Trophoblast cell (in vitro differentiated cells and primary cell): Measurements from ENCODE around the gene TCERG1L.

Experiments
- DNase-seq, 2 donors: peaks; one replicate each; pipeline ENCODE4 v3.0.0-alpha.2; 2016
- H2AFZ ChIP-seq: 2 replicates; pipeline ENCODE4 v1.6.1; 2013; ENCODE audit warnings: low read length, moderate library complexity, mild to moderate bottlenecking; ENCODE audit not compliant: insufficient read depth, poor library complexity
- H2AK5ac ChIP-seq: 2 replicates; pipeline ENCODE4 v1.6.1; 2013; ENCODE audit warnings: mild to moderate bottlenecking, low read length
- H2BK120ac ChIP-seq: 2 replicates; pipeline ENCODE4 v1.6.1; 2013; ENCODE audit warnings: low read length, mild to moderate bottlenecking, moderate library complexity; ENCODE audit not compliant: insufficient read depth, poor library complexity
- H2BK12ac ChIP-seq: 2 replicates; pipeline ENCODE4 v1.6.1; 2013; ENCODE audit warnings: mild to moderate bottlenecking, low read length, moderate library complexity
- H2BK5ac ChIP-seq: 2 replicates; pipeline ENCODE4 v1.6.1; 2013; ENCODE audit warnings: low read length, low read depth, moderate library complexity, mild to moderate bottlenecking; ENCODE audit not compliant: poor library complexity
- H3K14ac ChIP-seq: 2 replicates; pipeline ENCODE4 v1.6.1; 2013; ENCODE audit warnings: mild to moderate bottlenecking, low read length
- H3K18ac ChIP-seq: 2 replicates; pipeline ENCODE4 v1.6.1; 2013; ENCODE audit warnings: mild to moderate bottlenecking, low read length
- H3K23ac ChIP-seq: 2 replicates; pipeline ENCODE4 v1.6.1; 2013; ENCODE audit warnings: low read length
- H3K27ac ChIP-seq: 2 replicates; pipeline ENCODE4 v1.5.1; 2013; ENCODE audit warnings: low read depth, mild to moderate bottlenecking, inconsistent platforms, low read length, moderate library complexity
- H3K27me3 ChIP-seq: 2 replicates; pipeline ENCODE4 v1.6.1; 2013; ENCODE audit warnings: inconsistent platforms, mild to moderate bottlenecking, low read length, moderate library complexity; ENCODE audit not compliant: insufficient read depth
- H3K36me3 ChIP-seq, 2 experiments: 1 replicate in 1 of 2; 2 replicates in 1 of 2; pipeline ENCODE4 v1.6.1; 2013; ENCODE audit warnings: low read length in 2 of 2, mild to moderate bottlenecking in 2 of 2, moderate library complexity in 1 of 2; ENCODE audit not compliant: insufficient read depth in 2 of 2, control insufficient read depth in 1 of 2
- H3K4ac ChIP-seq: 2 replicates; pipeline ENCODE4 v1.6.1; 2013; ENCODE audit warnings: low read depth, mild to moderate bottlenecking, low read length, moderate library complexity
- H3K4me1 ChIP-seq, 2 experiments: 1 replicate in 1 of 2; 2 replicates in 1 of 2; pipeline ENCODE4 v1.6.1; 2013; ENCODE audit warnings: low read length in 2 of 2, mild to moderate bottlenecking in 2 of 2, moderate library complexity in 1 of 2; ENCODE audit not compliant: insufficient read depth in 2 of 2, control insufficient read depth in 1 of 2
- H3K4me2 ChIP-seq: 2 replicates; pipeline ENCODE4 v1.6.1; 2013; ENCODE audit warnings: inconsistent platforms, mild to moderate bottlenecking, low read length, moderate library complexity
- H3K4me3 ChIP-seq: 2 replicates; pipeline ENCODE4 v1.5.1; 2013; ENCODE audit warnings: mild to moderate bottlenecking, low read depth, low read length, inconsistent platforms
- H3K79me1 ChIP-seq: one replicate; pipeline ENCODE4 v1.6.1; 2013; ENCODE audit warnings: low read length
- H3K79me2 ChIP-seq: 2 replicates; pipeline ENCODE4 v1.6.1; 2013; ENCODE audit warnings: low read length, mild to moderate bottlenecking; ENCODE audit not compliant: control insufficient read depth, insufficient read depth, poor library complexity
- H3K9ac ChIP-seq: 2 replicates; pipeline ENCODE4 v1.6.1; 2013; ENCODE audit warnings: mild to moderate bottlenecking, low read length
- H3K9me3 ChIP-seq: 2 replicates; pipeline ENCODE4 v1.6.1; 2013; ENCODE audit warnings: low read depth, mild to moderate bottlenecking, control low read depth, inconsistent platforms, low read length; ENCODE audit not compliant: insufficient read depth
- H4K12ac ChIP-seq: 2 replicates; pipeline ENCODE4 v1.6.1; 2013; ENCODE audit warnings: low read depth, mild to moderate bottlenecking, low read length, moderate library complexity
- H4K8ac ChIP-seq: 2 replicates; pipeline ENCODE4 v1.6.1; 2013; ENCODE audit warnings: low read depth, mild to moderate bottlenecking, low read length, moderate library complexity
- H4K91ac ChIP-seq: one replicate; pipeline ENCODE4 v1.6.1; 2013; ENCODE audit warnings: low read depth, mild to moderate bottlenecking, low read length, moderate library complexity
- WGBS: extraction: QIAGEN DNeasy Blood & Tissue Kit; methylation state at CpG from one replicate; pipeline ENCODE4 v1.1.7; 2013; ENCODE audit warnings: missing lambda C conversion rate; ENCODE audit not compliant: insufficient read length, insufficient coverage; ENCODE audit errors: extremely low coverage; 5-methylcytosine and 5-hydroxymethylcytosine counted together

The TCERG1L gene

GRCh38 chr10:131219955-131220489, 91.5 kb downstream of the TCERG1L start:
- Histone ChIP-seq H3K4ac (no peak overlapping the region), H3K9me3 (no peaks in the 10 kb centered on the region), H3K23ac (no peak overlapping the region), H2BK120ac (no peak overlapping the region), H2BK12ac (no peak overlapping the region), H4K91ac (no peak overlapping the region), H3K79me2 (no peaks in the 10 kb centered on the region), H3K36me3 (no peaks in the 10 kb centered on the region), H3K27me3 (no peaks in the 10 kb centered on the region), H2AK5ac (no peak overlapping the region), H3K27ac (no peak overlapping the region), H4K8ac (no peak overlapping the region), H3K14ac (no peak overlapping the region), H2BK5ac (no peak overlapping the region), H3K4me1 (no peaks in the 10 kb centered on the region), H3K9ac (no peak overlapping the region), H4K12ac (no peak overlapping the region), H3K18ac (no peak overlapping the region), H3K79me1 (no peaks in the 10 kb centered on the region), H3K4me3 (no peak overlapping the region), H3K4me2 (no peak overlapping the region), H2AFZ (no peak overlapping the region)
- no peak for DNase-seq
- no CpG with 5 or more reads among the region's 15 CpGs for WGBS

DNA sequence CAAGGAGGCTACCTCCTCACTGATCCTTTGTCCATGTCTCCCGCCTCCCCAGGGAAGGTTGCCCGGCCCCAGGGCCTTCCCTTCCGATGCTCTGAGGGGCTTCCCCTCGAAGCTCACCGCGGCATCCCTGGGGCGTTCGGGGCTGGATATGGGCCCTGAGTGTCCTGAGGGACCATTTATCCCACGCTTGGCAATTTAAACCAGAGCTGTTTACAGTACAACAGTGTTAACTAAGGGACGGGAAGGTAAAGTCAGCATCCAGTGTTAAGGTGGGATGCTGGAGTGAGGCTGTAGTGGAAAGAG, 92.0 kb downstream of the TCERG1L start:
- Histone ChIP-seq H2AFZ (no peak overlapping the region), H4K12ac (no peak overlapping the region), H3K18ac (no peak overlapping the region), H3K23ac (no peak overlapping the region), H2BK120ac (no peak overlapping the region), H3K4me2 (no peak overlapping the region), H2BK12ac (no peak overlapping the region), H3K14ac (no peak overlapping the region), H3K4me3 (no peak overlapping the region), H3K79me2 (no peaks in the 10 kb centered on the region), H2AK5ac (no peak overlapping the region), H3K9me3 (no peaks in the 10 kb centered on the region), H3K79me1 (no peaks in the 10 kb centered on the region), H3K4ac (no peak overlapping the region), H3K27ac (no peak overlapping the region), H2BK5ac (no peak overlapping the region), H3K27me3 (no peaks in the 10 kb centered on the region), H4K91ac (no peak overlapping the region), H3K36me3 (no peaks in the 10 kb centered on the region), H4K8ac (no peak overlapping the region), H3K9ac (no peak overlapping the region), H3K4me1 (no peaks in the 10 kb centered on the region)
- no peak for DNase-seq
- no CpG with 5 or more reads among the region's 10 CpGs for WGBS

DNA sequence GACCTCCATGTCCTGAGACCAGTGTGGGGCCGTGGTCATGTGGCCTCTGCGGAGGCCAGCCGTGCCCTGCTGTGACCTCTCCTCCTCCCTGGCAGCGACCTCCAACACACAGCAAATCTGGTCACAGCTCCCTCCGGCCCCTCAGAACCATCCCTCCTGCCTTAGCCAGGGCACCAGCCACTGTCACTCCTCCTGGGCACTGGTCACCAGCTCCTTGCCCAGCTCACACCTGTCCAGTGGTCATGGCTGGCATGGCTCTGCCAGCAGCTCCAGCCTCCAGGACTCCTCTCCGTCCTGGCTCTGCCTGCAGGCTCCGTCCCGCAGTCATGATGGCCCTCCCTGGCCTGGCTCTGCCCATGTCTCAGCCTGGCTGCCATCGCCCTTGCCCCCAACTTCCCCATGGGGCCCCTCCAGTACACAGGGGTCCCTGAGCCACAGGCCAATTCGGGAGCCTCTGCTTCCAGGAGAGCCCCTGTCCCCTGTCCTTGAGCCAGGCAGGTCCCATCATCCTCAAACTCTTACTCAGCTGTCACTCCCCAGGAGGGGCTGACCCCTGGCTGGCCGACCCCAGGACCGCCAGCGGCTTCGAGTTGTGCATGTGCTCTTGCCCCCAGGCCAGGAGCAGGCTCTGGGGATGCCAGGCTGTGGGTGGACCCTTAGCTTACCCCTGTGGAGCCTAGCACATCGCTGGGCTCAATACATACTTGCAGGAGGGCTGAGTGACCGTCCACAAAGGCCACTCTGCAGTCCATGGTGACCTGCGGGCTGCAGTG, 92.5 kb downstream of the TCERG1L start:
- Histone ChIP-seq H3K27ac (no peak overlapping the region), H3K36me3 (no peaks in the 10 kb centered on the region), H2BK12ac (no peak overlapping the region), H3K4me1 (peaks cover 0 to 2% of the 10 kb centered on the region in 2 experiments), H2AFZ (no peak overlapping the region), H3K9me3 (no peaks in the 10 kb centered on the region), H3K79me1 (no peaks in the 10 kb centered on the region), H4K91ac (no peak overlapping the region), H2BK120ac (no peak overlapping the region), H3K27me3 (no peaks in the 10 kb centered on the region), H3K23ac (no peak overlapping the region), H2AK5ac (no peak overlapping the region), H4K8ac (no peak overlapping the region), H3K4me3 (no peak overlapping the region), H3K18ac (no peak overlapping the region), H3K14ac (no peak overlapping the region), H4K12ac (no peak overlapping the region), H3K4ac (no peak overlapping the region), H3K9ac (no peak overlapping the region), H2BK5ac (no peak overlapping the region), H3K4me2 (no peak overlapping the region), H3K79me2 (no peaks in the 10 kb centered on the region)
- WGBS = no CpG with 5 or more reads among the region's 17 CpGs
- no peak for DNase-seq

DNA sequence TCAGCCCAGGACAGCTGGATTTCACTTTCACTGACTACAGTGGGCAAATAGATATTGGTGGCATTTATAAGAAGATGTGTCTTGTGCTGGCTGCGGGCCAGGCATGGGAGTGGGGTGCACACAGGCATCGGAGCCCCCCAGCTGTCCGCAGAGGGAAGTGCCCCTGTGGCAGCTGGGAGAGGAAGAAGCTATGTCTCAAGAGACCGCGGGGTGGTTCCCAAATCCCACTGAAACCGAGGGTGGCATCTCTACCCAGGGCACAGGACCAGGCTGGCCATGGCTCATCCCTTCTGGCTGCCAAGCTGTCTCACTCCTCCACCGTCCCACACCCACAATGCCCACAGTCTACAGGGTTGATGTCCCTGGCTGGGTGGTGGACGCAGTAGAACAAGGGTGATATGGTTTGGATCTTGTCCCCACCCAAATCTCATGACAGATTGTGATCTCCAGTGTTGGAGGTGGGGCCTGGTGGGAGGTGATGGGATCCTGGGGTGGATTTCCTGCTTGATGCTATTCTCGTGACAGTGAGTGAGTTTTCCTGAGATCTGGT, 94.8 kb downstream of the TCERG1L start:
- DNase-seq = no peak
- Histone ChIP-seq H3K9ac (no peak overlapping the region), H3K27me3 (no peaks in the 10 kb centered on the region), H3K4me1 (peaks cover 0 to 2% of the 10 kb centered on the region in 2 experiments), H4K91ac (no peak overlapping the region), H3K4me2 (no peak overlapping the region), H3K18ac (no peak overlapping the region), H3K36me3 (no peaks in the 10 kb centered on the region), H4K8ac (no peak overlapping the region), H3K9me3 (no peaks in the 10 kb centered on the region), H2AFZ (no peak overlapping the region), H3K27ac (no peak overlapping the region), H2AK5ac (no peak overlapping the region), H3K4me3 (no peak overlapping the region), H4K12ac (no peak overlapping the region), H2BK5ac (no peak overlapping the region), H3K79me2 (no peaks in the 10 kb centered on the region), H2BK12ac (no peak overlapping the region), H3K79me1 (peaks cover 2% of the 10 kb centered on the region), H2BK120ac (no peak overlapping the region), H3K14ac (no peak overlapping the region), H3K23ac (no peak overlapping the region), H3K4ac (no peak overlapping the region)
- WGBS = no CpG with 5 or more reads among the region's 9 CpGs
